GM18505 (cell line): ENCODE results near the gene APLP1.
"Not testable (repeated sequence)": the region's sequence is repeated elsewhere in the genome, so short reads cannot be mapped to it uniquely, and the experiment has no call there.

ENCODE experiments used
- ATAC-seq: cut with Tn5 transposase; IDR thresholded peaks from one replicate; pipeline ENCODE4 v1.9.1; 2021; ENCODE audit not compliant: unreplicated experiment
- POLR2A ChIP-seq: IDR thresholded peaks from 4 replicates; pipeline ENCODE4 v1.6.1; 2011; ENCODE audit warnings: borderline replicate concordance; ENCODE audit not compliant: insufficient read depth, insufficient read length; ENCODE audit errors: extremely low read depth

APLP1 gene

DNA sequence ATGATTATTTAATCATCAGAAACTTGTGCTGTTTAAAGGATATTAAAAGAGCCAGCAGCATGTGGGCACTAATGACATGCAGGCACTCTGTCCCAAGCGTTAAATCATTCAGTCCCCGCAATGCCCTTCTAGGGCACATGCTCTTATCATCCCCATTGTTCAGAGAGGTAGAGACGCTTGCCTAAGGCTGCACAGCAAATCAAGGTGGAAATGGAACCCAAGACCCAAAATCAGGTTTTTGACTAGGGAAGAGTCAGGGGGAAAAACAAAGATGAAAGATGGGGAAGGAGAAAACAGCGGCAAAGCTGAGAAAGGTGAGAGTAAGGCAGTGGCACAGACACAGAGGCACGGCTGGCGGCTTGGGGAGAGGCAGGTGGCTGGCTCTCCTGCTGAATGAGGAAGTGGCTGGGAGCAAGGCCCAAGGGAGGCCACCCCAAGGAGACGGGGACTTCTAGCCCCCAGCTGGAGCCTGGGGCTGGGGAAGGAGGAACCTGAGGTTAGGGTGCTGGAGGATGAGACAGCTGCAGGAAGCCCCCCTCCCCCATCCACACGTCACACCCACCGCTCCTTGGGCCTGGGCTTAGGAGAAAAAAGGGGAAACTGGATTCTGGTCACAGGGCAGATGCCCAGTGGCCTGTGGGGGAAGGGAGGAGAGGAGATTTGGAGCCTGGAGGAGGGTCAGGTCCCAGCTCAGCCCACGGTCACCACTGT lies 40.8 kb downstream of the APLP1 start:
- TF ChIP-seq POLR2A = peak; percentile 33
- ATAC-seq = no peak

DNA sequence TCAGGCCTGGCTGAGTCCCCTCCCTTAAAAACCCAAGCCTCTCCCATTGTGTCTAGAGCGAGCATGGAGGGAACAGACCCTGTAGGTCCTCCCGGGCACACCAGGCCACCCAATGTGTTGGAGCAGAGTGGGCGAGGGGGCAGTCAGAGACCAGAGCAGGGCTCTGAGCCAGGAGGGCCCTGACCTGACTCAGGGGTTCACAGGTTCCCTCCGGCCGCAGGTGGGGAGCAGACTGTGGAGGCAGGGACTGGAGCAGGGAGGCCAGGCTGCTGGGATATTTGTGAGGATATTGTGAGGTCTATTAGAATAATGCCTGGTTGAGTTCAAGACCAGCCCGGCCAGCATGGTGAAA lies 41.3 kb downstream of the APLP1 start:
- no peak for ATAC-seq
- TF ChIP-seq POLR2A = no peak

DNA sequence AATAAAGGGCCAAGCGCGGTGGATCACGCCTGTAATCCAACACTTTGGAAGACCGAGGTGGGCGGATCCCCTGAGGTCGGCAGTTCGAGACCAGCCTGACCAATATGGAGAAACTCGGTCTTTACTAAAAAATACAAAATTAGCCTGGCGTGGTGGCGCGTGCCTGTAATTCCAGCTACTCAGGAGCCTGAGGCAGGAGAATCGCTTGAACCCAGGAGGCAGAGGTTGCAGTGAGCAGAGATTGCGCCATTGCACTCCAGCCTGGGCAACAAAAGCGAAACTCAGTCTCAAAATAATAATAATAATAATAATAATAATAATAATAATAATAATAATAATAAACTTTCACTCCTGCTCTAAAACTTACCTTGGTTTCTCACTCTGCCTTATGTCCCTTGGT lies 42.0 kb downstream of the APLP1 start:
- ATAC-seq = not testable (repeated sequence)

DNA sequence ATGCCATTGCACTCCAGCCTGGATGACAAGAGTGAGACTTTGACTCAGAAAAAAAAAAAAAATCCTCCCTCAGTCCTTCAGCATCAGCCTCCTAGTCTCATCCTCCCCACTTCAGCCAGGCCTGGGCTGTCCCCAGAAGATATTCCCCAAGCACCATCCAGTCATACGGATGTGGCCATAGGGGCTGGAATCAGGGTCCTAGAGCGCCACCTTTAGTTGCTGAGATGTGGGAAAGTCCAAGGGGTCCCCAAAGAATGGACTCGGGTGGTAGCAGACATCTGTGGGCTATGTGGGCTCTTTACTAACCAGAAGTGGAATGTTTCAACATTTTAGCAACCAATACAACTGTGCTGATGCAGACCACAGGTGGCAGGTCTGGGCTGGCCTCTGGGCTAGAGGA lies 42.8 kb downstream of the APLP1 start:
- ATAC-seq = no peak
- TF ChIP-seq POLR2A = no peak

DNA sequence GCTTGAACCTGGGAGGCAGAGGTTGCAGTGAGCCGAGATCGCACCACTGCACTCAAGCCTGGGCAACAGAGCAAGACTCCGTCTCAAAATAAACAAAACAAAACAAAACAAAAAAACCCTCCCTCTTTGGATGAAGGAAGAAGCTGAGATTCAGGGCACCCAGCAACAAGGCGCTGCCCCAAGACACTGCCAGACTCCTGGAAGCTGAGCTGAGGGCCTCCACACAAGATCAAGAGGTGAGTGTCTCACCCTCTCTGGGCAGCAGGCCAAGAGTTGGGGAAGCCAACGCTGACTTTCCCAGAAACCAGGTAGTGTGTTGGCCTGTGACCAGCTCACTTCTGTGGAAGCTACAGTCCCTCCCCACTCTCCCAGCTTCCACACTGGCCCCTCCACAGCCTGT lies 43.4 kb downstream of the APLP1 start:
- TF ChIP-seq POLR2A = no peak
- no peak for ATAC-seq

DNA sequence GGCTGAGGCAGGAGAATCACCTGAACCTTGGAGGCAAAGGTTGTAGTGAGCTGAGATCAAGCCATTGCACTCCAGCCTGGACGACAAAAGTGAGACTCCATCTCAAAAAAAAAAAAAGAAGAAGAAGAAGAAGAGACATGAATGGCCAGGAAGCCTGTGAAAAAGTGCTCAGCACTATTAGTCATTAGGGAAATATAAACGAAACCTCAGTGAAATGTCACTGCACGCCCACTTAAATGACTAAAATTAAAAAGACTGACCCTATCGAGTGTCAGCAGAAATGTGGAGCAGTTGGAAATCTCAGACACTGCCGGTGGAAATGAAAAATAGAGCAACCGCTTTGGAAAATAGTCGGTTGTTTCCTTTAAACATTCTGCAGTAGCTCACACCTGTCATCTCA lies 45.2 kb downstream of the APLP1 start:
- ATAC-seq = no peak
- TF ChIP-seq POLR2A = no peak

DNA sequence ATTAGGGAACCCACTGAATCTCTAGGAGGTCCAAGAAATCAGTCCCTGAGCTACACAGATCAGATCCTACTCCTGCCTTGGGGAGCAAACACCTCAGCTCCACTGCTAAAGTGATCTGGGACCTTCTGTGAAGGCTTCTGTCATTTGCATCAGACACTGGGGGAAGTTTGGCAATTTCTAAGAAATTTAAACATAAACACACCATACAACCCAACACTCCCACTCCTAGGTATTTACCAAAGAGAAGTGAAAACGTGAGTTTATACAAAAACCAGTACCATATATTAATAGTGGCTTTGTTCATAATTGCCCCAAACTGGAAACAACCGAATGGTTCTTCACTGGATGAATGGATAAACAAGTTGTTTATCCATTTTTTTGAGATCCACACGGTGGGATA lies 47.1 kb downstream of the APLP1 start:
- TF ChIP-seq POLR2A = peak; percentile 39
- no peak for ATAC-seq

DNA sequence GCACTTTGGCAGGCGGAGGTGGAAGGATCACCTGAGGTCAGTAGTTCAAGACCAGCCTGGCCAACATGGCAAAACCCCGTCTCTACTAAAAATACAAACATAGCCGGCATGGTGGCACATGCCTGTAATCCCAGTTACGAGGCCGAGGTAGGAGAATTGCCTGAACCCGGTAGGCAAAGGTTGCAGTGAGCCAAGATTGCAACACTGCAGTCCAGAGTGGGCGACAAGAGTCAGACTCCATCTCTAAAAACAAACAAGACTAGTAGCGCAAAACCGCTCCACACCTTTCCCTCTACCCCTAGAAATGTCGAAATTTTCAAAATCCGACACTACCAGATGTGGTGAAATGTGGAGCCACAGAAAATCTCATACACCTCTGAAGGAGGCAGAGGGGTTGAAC lies 50.9 kb downstream of the APLP1 start:
- ATAC-seq = no peak
- TF ChIP-seq POLR2A = no peak

DNA sequence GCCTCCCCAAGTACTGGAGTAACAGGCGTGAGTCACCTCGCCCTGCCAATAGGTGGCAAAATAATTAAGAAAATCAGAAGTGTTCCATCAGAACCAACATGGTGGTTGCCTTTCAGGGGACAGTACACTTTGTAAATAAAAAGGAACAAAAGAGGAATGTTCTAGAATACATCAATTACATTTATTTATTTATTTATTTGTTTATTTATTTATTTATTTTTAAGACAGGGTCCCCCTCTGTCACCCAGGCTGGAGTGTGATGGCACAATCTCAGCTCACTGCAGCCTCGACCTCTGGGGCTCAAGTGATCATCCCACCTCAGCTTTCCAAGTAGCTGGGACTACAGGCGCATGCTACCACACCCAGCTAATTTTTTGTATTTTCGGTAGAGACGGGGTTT lies 52.6 kb downstream of the APLP1 start:
- no peak for TF ChIP-seq POLR2A
- ATAC-seq = no peak

DNA sequence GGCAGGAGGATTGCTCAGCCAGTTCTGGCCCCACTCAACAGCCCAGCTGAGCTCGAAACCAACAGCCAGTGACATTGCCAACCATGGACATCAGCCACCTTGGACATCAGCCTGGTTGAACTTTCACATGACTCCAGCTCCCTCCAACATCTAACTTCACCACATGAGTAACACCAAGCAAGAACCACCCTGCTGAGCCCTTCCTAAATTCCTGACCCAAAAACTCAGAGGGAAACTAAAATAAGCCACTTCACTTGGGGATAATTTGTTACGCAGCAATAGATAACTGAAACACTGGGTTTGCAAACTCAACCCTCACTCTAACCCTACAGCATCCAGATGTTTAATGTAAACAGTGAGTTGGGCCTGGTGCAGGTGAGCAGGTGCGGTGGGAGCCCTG lies 57.1 kb downstream of the APLP1 start:
- TF ChIP-seq POLR2A = no peak
- no peak for ATAC-seq

DNA sequence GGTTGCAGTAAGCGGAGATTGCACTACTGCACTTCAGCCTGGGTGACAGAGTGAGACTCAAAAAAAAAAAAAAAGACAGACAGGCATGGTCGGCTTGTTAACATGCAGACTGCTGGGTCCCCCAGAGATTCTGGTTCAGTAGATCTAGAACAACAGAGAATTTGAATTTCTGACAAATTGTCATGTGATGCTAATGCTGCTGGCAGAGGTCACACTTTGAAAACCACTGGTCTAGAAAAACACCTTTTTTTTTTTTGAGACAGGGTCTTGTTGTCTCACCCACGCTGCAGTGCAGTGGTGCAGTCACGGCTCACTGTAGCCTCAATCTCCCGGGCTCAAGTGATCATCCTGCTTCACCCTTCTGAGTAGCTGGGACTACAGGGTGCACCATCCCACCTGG lies 60.1 kb downstream of the APLP1 start:
- ATAC-seq = no peak
- TF ChIP-seq POLR2A = no peak
